Bronchial epithelial cell (primary cell): ENCODE results near the gene PATJ. TPM values are rescaled to one million over a fixed set of nuclear protein-coding genes. Genes with fewer than 3 reads are reported as not detected.
"Not testable (repeated sequence)": the region's sequence is repeated elsewhere in the genome, so short reads cannot be mapped to it uniquely, and the experiment has no call there.

Experiments used
- DNase-seq: peaks from one replicate; pipeline ENCODE4 v3.0.0-alpha.2; 2010; ENCODE audit warnings: low read depth
- FAIRE-seq: peaks from 2 replicates; lab custom pipeline; 2011; peaks lifted over from hg19 to GRCh38; lab: Jason Lieb, UNC
- H3K27me3 ChIP-seq: 2 replicates; pipeline ENCODE4 v1.5.1; 2011; ENCODE audit warnings: low read length; ENCODE audit not compliant: control insufficient read depth, insufficient read depth
- H3K36me3 ChIP-seq: 2 replicates; pipeline ENCODE4 v1.5.1; 2011; ENCODE audit warnings: low read length; ENCODE audit not compliant: control insufficient read depth, insufficient read depth
- H3K4me3 ChIP-seq: 2 replicates; pipeline ENCODE4 v1.5.1; 2011; ENCODE audit warnings: mild to moderate bottlenecking, low read depth, low read length, control low read depth
- CTCF ChIP-seq: IDR thresholded peaks from 2 replicates; pipeline ENCODE4 v1.5.1; 2011; ENCODE audit warnings: mild to moderate bottlenecking, moderate library complexity, low read length, control low read depth, inconsistent platforms; ENCODE audit not compliant: insufficient read depth, severe bottlenecking
- total RNA-seq: library from RNA; depleted of rRNA; stranded (reverse); fragments of >200 nt; gene quantifications from 2 replicates; pipeline ENCODE4 v1.2.1, GENCODE V29; 2014

Gene PATJ
- total RNA-seq, 1 donor from 2014 or later, result 46.6 TPM

GRCh38 chr1:61842863-61843514 is 100.7 kb downstream of the PATJ start:
- no peak for FAIRE-seq
- DNase-seq, result no peak
- no peaks in the 10 kb centered on the region for H3K27me3 ChIP-seq
- H3K4me3 ChIP-seq, result no peak overlapping the region
- H3K36me3 ChIP-seq, result no peaks in the 10 kb centered on the region
- peak; percentile 7 for TF ChIP-seq CTCF

GRCh38 chr1:61844006-61844405 is 101.7 kb downstream of the PATJ start:
- H3K4me3 ChIP-seq, result no peak overlapping the region
- no peak for FAIRE-seq
- no peak for DNase-seq
- no peaks in the 10 kb centered on the region for H3K36me3 ChIP-seq
- H3K27me3 ChIP-seq, result no peaks in the 10 kb centered on the region
- no peak for TF ChIP-seq CTCF

GRCh38 chr1:61844664-61845063 is 102.4 kb downstream of the PATJ start:
- H3K4me3 ChIP-seq, DNase-seq, H3K27me3 ChIP-seq, H3K36me3 ChIP-seq, FAIRE-seq: not testable (repeated sequence)

- Histone ChIP-seq H3K27me3 (no peaks in the 10 kb centered on the region), H3K4me3 (no peak overlapping the region), H3K36me3 (peaks cover 6% of the 10 kb centered on the region)
- TF ChIP-seq CTCF, result no peak
- DNase-seq (no peak), FAIRE-seq (no peak)
Measured at GRCh38 chr1:61851235-61851634, 109.0 kb downstream of the PATJ start.

- Histone ChIP-seq H3K27me3 (no peaks in the 10 kb centered on the region), H3K36me3 (peaks cover 10% of the 10 kb centered on the region), H3K4me3 (no peak overlapping the region)
- no peak for FAIRE-seq
- DNase-seq, result peak; percentile 65
- TF ChIP-seq CTCF, result peak; percentile 45
Measured at GRCh38 chr1:61851849-61852669, 109.8 kb downstream of the PATJ start.

GRCh38 chr1:61852670-61853015 is 110.4 kb downstream of the PATJ start:
- DNase-seq, result no peak
- H3K36me3 ChIP-seq, result peaks cover 13% of the 10 kb centered on the region

More at GRCh38 chr1:61852670-61853015, 110.4 kb downstream of the PATJ start:
- no peak for TF ChIP-seq CTCF
- Histone ChIP-seq H3K27me3 (no peaks in the 10 kb centered on the region), H3K4me3 (no peak overlapping the region)
- no peak for FAIRE-seq
